Pons (tissue), 1 donor: ENCODE measurements around the gene P4HA3.
A peak's percentile ranks its signal among the peaks of the same experiment; 100 is the strongest.
"Not testable (repeated sequence)": the region's sequence is repeated elsewhere in the genome, so short reads cannot be mapped to it uniquely, and the experiment has no call there.

Experiments
- DNase-seq: peaks from one replicate; pipeline ENCODE4 v3.0.0-alpha.2; 2016; ENCODE audit warnings: low spot score

P4HA3 gene

GRCh38 chr11:74311352-74311926 lies at the start of gene P4HA3:
Gene P4HA3 (minus strand): TSS chr11:74311640. CDS start chr11:74311611, 29 bp downstream.
- no peak for DNase-seq

- DNase-seq = no peak
These were observed 46.0 kb upstream of the P4HA3 start for GRCh38 chr11:74357449-74357848.

- no peak for DNase-seq
These were observed 44.2 kb upstream of the P4HA3 start for GRCh38 chr11:74355626-74356025.

- no peak for DNase-seq
These were observed 42.6 kb upstream of the P4HA3 start for GRCh38 chr11:74354036-74354435.

- DNase-seq = no peak
These were observed 35.9 kb upstream of the P4HA3 start for GRCh38 chr11:74347381-74347780.

GRCh38 chr11:74345420-74345819 lies 34.0 kb upstream of the P4HA3 start:
- DNase-seq = no peak

- no peak for DNase-seq
These were observed 30.5 kb upstream of the P4HA3 start for GRCh38 chr11:74341921-74342320.

GRCh38 chr11:74339619-74340018 lies 28.2 kb upstream of the P4HA3 start:
- no peak for DNase-seq

- no peak for DNase-seq
These were observed 27.5 kb upstream of the P4HA3 start for GRCh38 chr11:74338963-74339362.

- DNase-seq = no peak
These were observed 21.8 kb upstream of the P4HA3 start for GRCh38 chr11:74333193-74333592.

- no peak for DNase-seq
These were observed 20.9 kb upstream of the P4HA3 start for GRCh38 chr11:74332291-74332690.

- not testable (repeated sequence) for DNase-seq
These were observed 19.6 kb upstream of the P4HA3 start for GRCh38 chr11:74331000-74331399.

GRCh38 chr11:74330075-74330858 lies 18.8 kb upstream of the P4HA3 start:
- DNase-seq = no peak

GRCh38 chr11:74327076-74327475 lies 15.6 kb upstream of the P4HA3 start:
- no peak for DNase-seq

GRCh38 chr11:74326665-74327064 lies 15.2 kb upstream of the P4HA3 start:
- no peak for DNase-seq

- peak; percentile 73 for DNase-seq
These were observed 14.5 kb upstream of the P4HA3 start for GRCh38 chr11:74325649-74326645.

- DNase-seq = no peak
These were observed 11.2 kb upstream of the P4HA3 start for GRCh38 chr11:74322667-74323066.

GRCh38 chr11:74321487-74322188 lies 10.2 kb upstream of the P4HA3 start:
- DNase-seq = peak; percentile 51

- no peak for DNase-seq
These were observed 9.1 kb upstream of the P4HA3 start for GRCh38 chr11:74320538-74320937.

GRCh38 chr11:74319139-74319816 lies 7.8 kb upstream of the P4HA3 start:
- no peak for DNase-seq

GRCh38 chr11:74318241-74318932 lies 6.9 kb upstream of the P4HA3 start:
- no peak for DNase-seq
